Fibroblast of villous mesenchyme (primary cell): ENCODE data around the gene NDUFA13. TPM values are rescaled to one million over a fixed set of nuclear protein-coding genes. Genes with fewer than 3 reads are reported as not detected.
A peak's percentile ranks its signal among the peaks of the same experiment; 100 is the strongest.

Source experiments
- DNase-seq: peaks from one replicate; pipeline ENCODE4 v3.0.0-alpha.2; 2010; ENCODE audit warnings: low read depth
- H3K4me3 ChIP-seq: 2 replicates; pipeline ENCODE4 v1.5.1; 2011; ENCODE audit warnings: low read depth, mild to moderate bottlenecking, low read length
- CTCF ChIP-seq: IDR thresholded peaks from 2 replicates; pipeline ENCODE4 v1.5.1; 2012; ENCODE audit warnings: low read depth, mild to moderate bottlenecking, low read length; ENCODE audit not compliant: insufficient read depth
- total RNA-seq: library from RNA; depleted of rRNA; stranded (reverse); fragments of >200 nt; gene quantifications from 2 replicates; pipeline ENCODE4 v1.2.3, GENCODE V29; 2012

Gene NDUFA13
- total RNA-seq, 1 donor = 199 TPM

- H3K4me3 ChIP-seq = peak overlapping the region; percentile 53
- no peak for TF ChIP-seq CTCF
- no peak for DNase-seq
Observed at GRCh38 chr19:19513682-19514081, 2.3 kb upstream of the NDUFA13 start.

GRCh38 chr19:19514215-19514657 lies 1.8 kb upstream of the NDUFA13 start:
- DNase-seq = peak; percentile 91
- peak overlapping the region; percentile 53 for H3K4me3 ChIP-seq
- no peak for TF ChIP-seq CTCF

GRCh38 chr19:19514881-19515641 lies 964 bp upstream of the NDUFA13 start, which contains the start of gene TSSK6:
Gene TSSK6 (minus strand): TSS chr19:19515548. CDS start chr19:19515427, 121 bp downstream.
- no peak for TF ChIP-seq CTCF
- DNase-seq = no peak
- peak within 1 kb of the TSS; percentile 95 for H3K4me3 ChIP-seq

GRCh38 chr19:19517235-19517619 lies 1.2 kb downstream of the NDUFA13 start:
- DNase-seq = no peak
- peak overlapping the region; percentile 95 for H3K4me3 ChIP-seq
- no peak for TF ChIP-seq CTCF

GRCh38 chr19:19520989-19521388 lies 5.0 kb downstream of the NDUFA13 start:
- DNase-seq = no peak
- H3K4me3 ChIP-seq = no peak overlapping the region
- TF ChIP-seq CTCF = no peak

- no peak overlapping the region for H3K4me3 ChIP-seq
- no peak for DNase-seq
- TF ChIP-seq CTCF = no peak
Observed at GRCh38 chr19:19523177-19523576, 7.2 kb downstream of the NDUFA13 start.
